Chondrocyte (in vitro differentiated cells): ENCODE measurements around the gene PRKAG3. TPM values are rescaled to one million over a fixed set of nuclear protein-coding genes. Genes with fewer than 3 reads are reported as not detected.

Experiments
- DNase-seq: peaks from one replicate; pipeline ENCODE4 v3.0.0; 2021; ENCODE audit warnings: mixed read lengths, low spot score
- H3K27ac Mint-ChIP-seq: one replicate; pipeline ENCODE4 v1.8.0; 2021; ENCODE audit warnings: mild to moderate bottlenecking, moderate library complexity, mixed read lengths; ENCODE audit not compliant: unreplicated experiment
- H3K27me3 Mint-ChIP-seq: 2 replicates; pipeline ENCODE4 v1.8.0; 2021; ENCODE audit warnings: low read depth, mixed read lengths
- H3K36me3 Mint-ChIP-seq: 2 replicates; pipeline ENCODE4 v1.8.0; 2021; ENCODE audit warnings: low read depth, mixed read lengths
- H3K4me1 Mint-ChIP-seq: 2 replicates; pipeline ENCODE4 v1.8.0; 2021; ENCODE audit warnings: low read depth, mild to moderate bottlenecking, mixed read lengths
- H3K4me3 Mint-ChIP-seq: one replicate; pipeline ENCODE4 v1.8.0; 2021; ENCODE audit warnings: mild to moderate bottlenecking, moderate library complexity, mixed read lengths; ENCODE audit not compliant: unreplicated experiment
- H3K9me3 Mint-ChIP-seq: 2 replicates; pipeline ENCODE4 v1.8.0; 2021; ENCODE audit warnings: low read depth, mixed read lengths
- total RNA-seq: library from RNA; stranded (reverse); gene quantifications from 3 replicates; pipeline ENCODE4 v1.2.1, GENCODE V29; 2021
- TF ChIP-seq, protein P1 (sequence below): fragments of 200-600 bp; sonication (generic); IDR thresholded peaks from 2 replicates; pipeline ENCODE4 v1.5.0; 2021; ENCODE audit warnings: antibody characterized with exemption, mild to moderate bottlenecking, moderate library complexity

PRKAG3 gene
- total RNA-seq, 1 donor from 2014 or later = not detected

DNA sequence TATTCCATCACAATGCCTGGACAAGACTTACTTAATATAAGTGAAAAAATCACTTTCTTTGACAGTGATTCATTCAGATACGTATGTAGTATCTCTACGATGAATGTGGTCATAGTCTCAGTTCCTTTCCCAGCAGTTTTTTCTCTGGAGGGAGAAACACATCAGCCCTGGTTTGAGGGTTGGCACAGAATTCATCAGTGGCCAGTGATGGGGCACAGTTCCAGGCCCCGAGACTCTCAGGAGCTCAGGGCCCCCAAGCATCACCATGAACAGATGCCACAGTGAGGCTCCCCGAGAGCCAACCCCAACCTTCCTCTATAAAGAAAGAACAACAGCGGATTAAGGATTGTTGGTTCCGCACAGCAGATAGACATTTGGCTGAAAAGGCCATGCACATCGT is 12.5 kb downstream of the PRKAG3 start:
- Mint-ChIP-seq H3K27ac (no peak overlapping the region), H3K9me3 (no peaks in the 10 kb centered on the region), H3K4me3 (no peak overlapping the region), H3K36me3 (peaks cover 17% of the 10 kb centered on the region), H3K4me1 (no peaks in the 10 kb centered on the region), H3K27me3 (peaks cover 5% of the 10 kb centered on the region)
- no peak for DNase-seq
- TF ChIP-seq, protein P1, sequence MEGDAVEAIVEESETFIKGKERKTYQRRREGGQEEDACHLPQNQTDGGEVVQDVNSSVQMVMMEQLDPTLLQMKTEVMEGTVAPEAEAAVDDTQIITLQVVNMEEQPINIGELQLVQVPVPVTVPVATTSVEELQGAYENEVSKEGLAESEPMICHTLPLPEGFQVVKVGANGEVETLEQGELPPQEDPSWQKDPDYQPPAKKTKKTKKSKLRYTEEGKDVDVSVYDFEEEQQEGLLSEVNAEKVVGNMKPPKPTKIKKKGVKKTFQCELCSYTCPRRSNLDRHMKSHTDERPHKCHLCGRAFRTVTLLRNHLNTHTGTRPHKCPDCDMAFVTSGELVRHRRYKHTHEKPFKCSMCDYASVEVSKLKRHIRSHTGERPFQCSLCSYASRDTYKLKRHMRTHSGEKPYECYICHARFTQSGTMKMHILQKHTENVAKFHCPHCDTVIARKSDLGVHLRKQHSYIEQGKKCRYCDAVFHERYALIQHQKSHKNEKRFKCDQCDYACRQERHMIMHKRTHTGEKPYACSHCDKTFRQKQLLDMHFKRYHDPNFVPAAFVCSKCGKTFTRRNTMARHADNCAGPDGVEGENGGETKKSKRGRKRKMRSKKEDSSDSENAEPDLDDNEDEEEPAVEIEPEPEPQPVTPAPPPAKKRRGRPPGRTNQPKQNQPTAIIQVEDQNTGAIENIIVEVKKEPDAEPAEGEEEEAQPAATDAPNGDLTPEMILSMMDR = no peak

DNA sequence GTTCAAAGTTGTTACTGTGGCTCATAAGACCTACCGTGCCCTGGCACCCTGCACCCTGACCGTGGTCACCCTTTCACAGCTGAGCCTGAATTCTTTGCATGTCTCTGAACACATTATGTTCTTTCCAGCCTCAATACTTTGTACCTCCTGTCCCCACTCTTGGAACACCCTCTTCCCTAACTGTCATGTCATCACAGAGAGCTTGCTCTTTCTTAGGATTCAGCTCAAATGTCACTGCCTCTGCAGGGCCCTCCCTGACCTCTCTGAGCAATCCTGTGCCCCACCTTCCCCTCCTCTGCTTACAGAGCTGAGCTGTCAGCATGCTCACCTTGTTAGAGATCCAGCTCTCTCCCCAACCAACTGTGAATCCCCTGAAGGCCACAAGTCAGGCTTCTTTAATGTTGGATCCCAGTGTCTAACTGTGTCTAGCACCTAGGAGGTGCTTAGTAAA is 15.0 kb downstream of the PRKAG3 start:
- TF ChIP-seq, protein P1 = no peak
- DNase-seq = no peak
- no peak overlapping the region for H3K27ac Mint-ChIP-seq
- H3K27me3 Mint-ChIP-seq = peaks cover 2% of the 10 kb centered on the region
- no peak overlapping the region for H3K4me3 Mint-ChIP-seq
- H3K36me3 Mint-ChIP-seq = peaks cover 27% of the 10 kb centered on the region
- H3K9me3 Mint-ChIP-seq = no peaks in the 10 kb centered on the region
- no peaks in the 10 kb centered on the region for H3K4me1 Mint-ChIP-seq

DNA sequence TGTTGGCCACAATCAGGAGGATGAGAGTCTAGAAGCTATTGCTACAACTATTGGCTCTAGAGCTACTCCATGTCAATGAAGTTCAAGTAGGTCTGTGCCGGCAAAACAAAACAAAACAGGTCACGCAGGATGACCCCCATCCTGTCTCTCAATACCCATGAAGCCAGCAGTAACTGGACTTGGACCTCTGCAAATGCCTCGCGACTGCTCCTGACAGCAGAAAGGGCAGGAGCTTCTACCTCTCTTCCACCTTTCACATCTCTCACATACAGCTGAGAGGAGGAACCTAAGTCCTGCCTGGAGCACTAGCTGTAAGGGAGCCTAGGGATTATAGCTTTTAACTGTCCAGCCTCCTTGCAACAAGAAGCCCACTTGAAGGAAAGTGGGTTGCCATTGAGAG is 16.0 kb downstream of the PRKAG3 start:
- no peak overlapping the region for H3K27ac Mint-ChIP-seq
- peaks cover 24% of the 10 kb centered on the region for H3K36me3 Mint-ChIP-seq
- H3K4me1 Mint-ChIP-seq = no peaks in the 10 kb centered on the region
- H3K4me3 Mint-ChIP-seq = no peak overlapping the region
- DNase-seq = no peak
- no peaks in the 10 kb centered on the region for H3K27me3 Mint-ChIP-seq
- no peaks in the 10 kb centered on the region for H3K9me3 Mint-ChIP-seq
- TF ChIP-seq, protein P1 = no peak

DNA sequence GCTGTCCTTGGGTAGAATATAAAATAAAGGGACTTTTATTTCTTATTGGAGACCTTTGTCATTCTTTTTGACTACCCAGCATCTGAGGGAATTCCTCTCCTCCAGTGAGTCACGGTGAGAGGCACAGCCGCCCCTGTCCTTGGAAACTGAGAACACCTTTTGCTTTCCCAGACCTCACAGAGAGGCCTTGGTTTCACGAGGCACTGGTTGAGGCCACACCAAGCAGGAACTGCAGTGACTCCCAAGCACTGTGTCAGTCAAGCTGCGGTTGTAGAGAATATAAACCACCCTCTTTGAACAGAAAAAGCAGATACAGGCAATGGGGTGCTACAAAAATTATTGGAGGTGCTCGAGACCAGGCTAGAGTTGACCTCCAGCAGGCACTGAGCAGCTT is 16.4 kb downstream of the PRKAG3 start:
- H3K27me3 Mint-ChIP-seq = no peaks in the 10 kb centered on the region
- no peak overlapping the region for H3K27ac Mint-ChIP-seq
- no peak for DNase-seq
- no peaks in the 10 kb centered on the region for H3K4me1 Mint-ChIP-seq
- H3K4me3 Mint-ChIP-seq = no peak overlapping the region
- TF ChIP-seq, protein P1 = no peak
- no peaks in the 10 kb centered on the region for H3K9me3 Mint-ChIP-seq
- H3K36me3 Mint-ChIP-seq = peaks cover 24% of the 10 kb centered on the region

DNA sequence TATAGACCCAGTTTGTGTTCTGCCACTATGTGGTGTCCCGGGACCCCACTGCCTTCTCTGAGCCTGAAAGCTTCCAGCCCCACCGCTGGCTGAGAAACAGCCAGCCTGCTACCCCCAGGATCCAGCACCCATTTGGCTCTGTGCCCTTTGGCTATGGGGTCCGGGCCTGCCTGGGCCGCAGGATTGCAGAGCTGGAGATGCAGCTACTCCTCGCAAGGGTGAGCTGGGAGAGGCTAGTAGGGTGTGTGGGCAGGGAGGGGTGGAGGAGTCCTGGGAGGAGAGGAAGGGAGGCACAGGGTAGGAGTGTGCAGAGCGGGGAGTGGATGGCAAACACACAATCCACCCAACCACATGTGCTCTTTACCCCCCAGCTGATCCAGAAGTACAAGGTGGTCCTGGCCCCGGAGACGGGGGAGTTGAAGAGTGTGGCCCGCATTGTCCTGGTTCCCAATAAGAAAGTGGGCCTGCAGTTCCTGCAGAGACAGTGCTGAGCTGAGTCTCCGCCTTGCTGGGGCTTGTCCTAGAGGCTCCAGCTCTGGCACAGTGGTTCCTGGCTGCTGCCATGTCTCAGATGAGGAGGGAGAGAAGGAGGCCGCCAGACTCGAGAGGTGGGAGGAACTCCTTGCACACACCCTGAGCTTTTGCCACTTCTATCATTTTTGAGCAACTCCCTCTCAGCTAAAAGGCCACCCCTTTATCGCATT is 16.9 kb downstream of the PRKAG3 start:
- H3K4me1 Mint-ChIP-seq = no peaks in the 10 kb centered on the region
- H3K36me3 Mint-ChIP-seq = peaks cover 24% of the 10 kb centered on the region
- no peak overlapping the region for H3K27ac Mint-ChIP-seq
- TF ChIP-seq, protein P1 = no peak
- no peaks in the 10 kb centered on the region for H3K27me3 Mint-ChIP-seq
- H3K4me3 Mint-ChIP-seq = no peak overlapping the region
- DNase-seq = no peak
- H3K9me3 Mint-ChIP-seq = no peaks in the 10 kb centered on the region
